GM12878 (cell line): Measurements from ENCODE around the gene MB. TPM values are rescaled to one million over a fixed set of nuclear protein-coding genes. Genes with fewer than 3 reads are reported as not detected.

ENCODE experiments used
- ATAC-seq: fragments of 200-7000 bp; cut with Tn5 transposase; 3 replicates; pipeline ENCODE4 v1.9.1; 2020; ENCODE audit warnings: mild to moderate bottlenecking, moderate library complexity
- BruUV-seq: library from RNA; stranded (reverse); fragments of 400-500 nt; replicated peaks from 2 replicates; lab custom pipeline; 2021; lab: Mats Ljungman, UMichigan
- CTCF ChIA-PET: fragments of 300-600 bp; sonication (Branson Sonifier 250); formaldehyde crosslinking; extraction: SDS; loops from one replicate; lab custom pipeline; 2021; ENCODE audit warnings: inconsistent platforms; lab: Yijun Ruan, JAX
- POLR2A ChIA-PET: fragments of 350-600 bp; formaldehyde crosslinking; extraction: SDS; loops from one replicate; lab custom pipeline; 2021; ENCODE audit warnings: inconsistent platforms; lab: Charles Lee
- RAD21 ChIA-PET: fragments of 300-600 bp; sonication (Branson Sonifier 250); formaldehyde crosslinking; loops from one replicate; lab custom pipeline; 2023; ENCODE audit warnings: antibody characterized with exemption; ENCODE audit not compliant: unreplicated experiment; lab: Charles Lee
- SMC1A ChIA-PET: fragments of 300-600 bp; sonication (Branson Sonifier 250); formaldehyde crosslinking; loops from one replicate; lab custom pipeline; 2023; ENCODE audit not compliant: unreplicated experiment, uncharacterized antibody; lab: Charles Lee
- DNase-seq: peaks from one replicate; pipeline ENCODE4 v3.0.0-alpha.2; 2011; ENCODE audit warnings: low read depth, low spot score
- FAIRE-seq: peaks from 3 replicates; lab custom pipeline; 2011; peaks lifted over from hg19 to GRCh38; lab: Jason Lieb, UNC
- H2AFZ ChIP-seq: 2 replicates; pipeline ENCODE4 v1.6.0; 2011; ENCODE audit warnings: low read depth, low read length, control low read depth; ENCODE audit not compliant: control insufficient read depth
- H3K27ac ChIP-seq: 2 replicates; pipeline ENCODE4 v1.5.1; 2011; ENCODE audit warnings: control low read depth; ENCODE audit not compliant: control insufficient read depth, insufficient read depth
- H3K27me3 ChIP-seq, 2 experiments: replicated peaks in 1 of 2; 2 replicates each; pipeline versions ENCODE4 v1.6.0 to v1.6.1; 2011; ENCODE audit warnings: low read length in 1 of 2; ENCODE audit not compliant: control insufficient read depth in 2 of 2, insufficient read depth in 2 of 2
- H3K36me3 ChIP-seq, 2 experiments: 2 replicates each; pipeline ENCODE4 v1.5.1; 2011; ENCODE audit warnings: low read length in 1 of 2; ENCODE audit not compliant: control insufficient read depth in 2 of 2, insufficient read depth in 2 of 2
- H3K4me1 ChIP-seq: 2 replicates; pipeline ENCODE4 v1.6.1; 2011; ENCODE audit warnings: mild to moderate bottlenecking, low read length, moderate library complexity, mixed read lengths; ENCODE audit not compliant: control insufficient read depth, insufficient read depth
- H3K4me2 ChIP-seq: 2 replicates; pipeline ENCODE4 v1.6.0; 2011; ENCODE audit warnings: control low read depth; ENCODE audit not compliant: control insufficient read depth, insufficient read depth
- H3K4me3 ChIP-seq: fragments of 200-600 bp; sonication (generic); 2 replicates; pipeline ENCODE4 v1.5.1; 2016
- H3K79me2 ChIP-seq: 2 replicates; pipeline ENCODE4 v1.6.0; 2011; ENCODE audit warnings: low read length; ENCODE audit not compliant: control insufficient read depth, insufficient read depth
- H3K9ac ChIP-seq: 2 replicates; pipeline ENCODE4 v1.8.0; 2011; ENCODE audit warnings: low read length, control low read depth, mixed read lengths; ENCODE audit not compliant: control insufficient read depth, insufficient read depth
- H3K9me3 ChIP-seq: replicated peaks from 3 replicates; pipeline ENCODE4 v1.5.1; 2011; ENCODE audit warnings: mild to moderate bottlenecking, low read length; ENCODE audit not compliant: control insufficient read depth, insufficient read depth
- H4K20me1 ChIP-seq: 2 replicates; pipeline ENCODE4 v1.6.0; 2011; ENCODE audit not compliant: control insufficient read depth, insufficient read depth
- IKZF1 ChIP-seq: fragments of 450-650 bp; conservative IDR thresholded peaks from 2 replicates; pipeline ENCODE4 v1.6.1; 2017; ENCODE audit warnings: antibody characterized with exemption, mild to moderate bottlenecking
- JUNB ChIP-seq: IDR thresholded peaks from 2 replicates; pipeline ENCODE4 v1.6.1; 2016; ENCODE audit warnings: antibody characterized with exemption, mild to moderate bottlenecking
- KAT2A ChIP-seq: conservative IDR thresholded peaks from 2 replicates; pipeline ENCODE4 v1.6.1; 2011; ENCODE audit warnings: low read depth, low read length; ENCODE audit not compliant: control insufficient read depth
- MEF2A ChIP-seq: IDR thresholded peaks from 2 replicates; pipeline ENCODE4 v1.6.1; 2011; ENCODE audit warnings: low read depth, mild to moderate bottlenecking, low read length, moderate library complexity; ENCODE audit not compliant: insufficient read depth
- MTA3 ChIP-seq: IDR thresholded peaks from 2 replicates; pipeline ENCODE4 v1.6.1; 2012; ENCODE audit warnings: low read length, inconsistent platforms, borderline replicate concordance
- NFYA ChIP-seq: IDR thresholded peaks from 2 replicates; pipeline ENCODE4 v1.6.1; 2011; ENCODE audit warnings: low read depth, mild to moderate bottlenecking, low read length, improper control_type of control experiment, borderline replicate concordance
- NR2F1 ChIP-seq: fragments of 450-650 bp; conservative IDR thresholded peaks from 2 replicates; pipeline ENCODE4 v1.6.1; 2017; ENCODE audit warnings: mild to moderate bottlenecking
- POLR2A ChIP-seq: IDR thresholded peaks from 2 replicates; pipeline ENCODE4 v1.6.1; 2011; ENCODE audit warnings: low read depth, mild to moderate bottlenecking, low read length
- POLR2AphosphoS5 ChIP-seq: IDR thresholded peaks from 2 replicates; pipeline ENCODE4 v1.6.1; 2011; ENCODE audit warnings: mild to moderate bottlenecking, low read length, inconsistent platforms
- RCOR1 ChIP-seq: conservative IDR thresholded peaks from 2 replicates; pipeline ENCODE4 v1.6.1; 2012; ENCODE audit warnings: low read depth, low read length, improper control_type of control experiment
- TARDBP ChIP-seq: IDR thresholded peaks from 2 replicates; pipeline ENCODE4 v1.6.1; 2016; ENCODE audit warnings: borderline replicate concordance
- TCF7 ChIP-seq: IDR thresholded peaks from 2 replicates; pipeline ENCODE4 v1.6.1; 2014; ENCODE audit warnings: antibody characterized with exemption, borderline replicate concordance
- YBX1 ChIP-seq: fragments of 450-650 bp; IDR thresholded peaks from 2 replicates; pipeline ENCODE4 v1.6.1; 2016; ENCODE audit warnings: antibody characterized with exemption
- ZSCAN29 ChIP-seq: fragments of 450-650 bp; IDR thresholded peaks from 2 replicates; pipeline ENCODE4 v1.6.1; 2017; ENCODE audit warnings: mild to moderate bottlenecking, moderate library complexity
- WGBS: methylation state at CpG from one replicate; pipeline ENCODE4 v1.1.6; 2016; ENCODE audit warnings: low lambda C conversion rate; ENCODE audit not compliant: insufficient replicate concordance, insufficient coverage; ENCODE audit errors: missing lambda C conversion rate; 5-methylcytosine and 5-hydroxymethylcytosine counted together
- in situ Hi-C: fragments of 300-500 bp; cut with MboI; formaldehyde crosslinking; loops from 9 replicates; pipeline ENCODE4 v1.14.3; 2018; ENCODE audit warnings: mixed read lengths
- intact Hi-C: fragments of 100-400 bp; cut with micrococcal nuclease; formaldehyde crosslinking; loops from one replicate; pipeline ENCODE4 v1.14.2; 2022; ENCODE audit not compliant: unreplicated experiment
- polyA plus RNA-seq, 11 experiments: library from polyadenylated mRNA; depleted of rRNA in 4 of 11; unstranded in 6 of 11; stranded (reverse) in 5 of 11; fragments of >200 nt; fragmentation: Nextera tagmentation in 4 of 11; fragmentation: Illumina TruSeq in 1 of 11; extraction: Ambion mirVana in 4 of 11; extraction: Trizol in 1 of 11; gene quantifications; 1 replicate in 1 of 11; 2 replicates in 10 of 11; pipeline versions ENCODE4 v1.2.1 to v1.2.3, GENCODE V29; 2011 to 2016; ENCODE audit warnings: inconsistent platforms in 2 of 11, missing spikeins in 2 of 11, low read depth in 1 of 11
- total RNA-seq, 4 experiments: library from RNA; depleted of rRNA in 3 of 4; stranded (reverse); fragments of >200 nt in 3 of 4; fragmentation: Illumina TruSeq in 1 of 4; extraction: Trizol in 1 of 4; gene quantifications; 2 replicates each; pipeline versions ENCODE4 v1.2.1 to v1.2.3, GENCODE V29; 2013 to 2021
- TF ChIP-seq, protein P1 (sequence below): IDR thresholded peaks from 2 replicates; pipeline ENCODE4 v1.6.1; 2012; ENCODE audit warnings: low read depth, low read length, improper control_type of control experiment
- TF ChIP-seq, protein P2 (sequence below): IDR thresholded peaks from 2 replicates; pipeline ENCODE4 v1.6.1; 2011; ENCODE audit warnings: borderline replicate concordance, low read depth, mild to moderate bottlenecking, moderate library complexity, low read length; ENCODE audit not compliant: insufficient read depth, poor library complexity, severe bottlenecking
- TF ChIP-seq, protein P3 (sequence below): IDR thresholded peaks from 2 replicates; pipeline ENCODE4 v1.6.1; 2012; ENCODE audit warnings: mild to moderate bottlenecking, low read depth, low read length
- TF ChIP-seq, protein P4 (sequence below): IDR thresholded peaks from 2 replicates; pipeline ENCODE4 v1.6.1; 2012; ENCODE audit warnings: low read depth, low read length, improper control_type of control experiment
- TF ChIP-seq, protein P5 (sequence below), 3 experiments: IDR thresholded peaks in 2 of 3; conservative IDR thresholded peaks in 1 of 3; 2 replicates each; pipeline ENCODE4 v1.5.1; 2011; ENCODE audit warnings: low read depth in 3 of 3, low read length in 3 of 3, mild to moderate bottlenecking in 3 of 3, control low read depth in 2 of 3, moderate library complexity in 2 of 3, inconsistent platforms in 1 of 3, mixed read lengths in 1 of 3; ENCODE audit not compliant: control insufficient read depth in 2 of 3, insufficient read depth in 1 of 3; ENCODE audit errors: extremely low read depth in 1 of 3

Gene MB
- total and polyA plus RNA-seq, 10 of the 15 experiments (the other 5 are each of a cell fraction or from before 2014, with no cell fraction given) = 0.09 to 0.41 (median 0.23) TPM; not detected in 3

DNA sequence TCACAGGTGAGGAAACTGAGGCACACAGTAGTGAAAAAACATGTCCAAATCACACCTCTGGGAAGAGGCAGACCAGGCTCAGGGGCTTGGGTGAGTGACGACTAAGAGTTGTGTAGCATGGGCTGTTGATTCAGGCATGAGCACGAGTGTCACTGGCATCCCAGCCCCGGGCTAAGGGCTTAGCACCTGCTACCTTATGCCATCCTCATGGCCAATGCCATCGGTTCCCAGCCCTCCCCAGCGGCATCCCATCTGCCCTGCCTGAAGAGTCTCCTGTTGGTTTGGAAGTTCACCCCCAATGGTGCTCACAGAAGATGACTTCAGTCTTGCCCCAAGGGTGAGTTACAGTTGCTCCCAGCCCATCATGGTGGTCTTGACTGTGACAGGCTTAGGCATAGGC lies 22.4 kb downstream of the MB start:
- H3K4me2 ChIP-seq = no peak overlapping the region
- H3K36me3 ChIP-seq = no peaks in the 10 kb centered on the region
- SMC1A ChIA-PET = no interaction called here
- CTCF ChIA-PET = no interaction called here
- H3K79me2 ChIP-seq = no peaks in the 10 kb centered on the region
- no peak overlapping the region for H3K27ac ChIP-seq
- H3K27me3 ChIP-seq = peaks cover 1 to 4% of the 10 kb centered on the region in 2 experiments; a peak in 1 of 4 replicates
- TF ChIP-seq ZSCAN29 = no peak
- TF ChIP-seq JUNB = no peak
- no peak for TF ChIP-seq TARDBP
- TF ChIP-seq NR2F1 = no peak
- TF ChIP-seq, protein P1, sequence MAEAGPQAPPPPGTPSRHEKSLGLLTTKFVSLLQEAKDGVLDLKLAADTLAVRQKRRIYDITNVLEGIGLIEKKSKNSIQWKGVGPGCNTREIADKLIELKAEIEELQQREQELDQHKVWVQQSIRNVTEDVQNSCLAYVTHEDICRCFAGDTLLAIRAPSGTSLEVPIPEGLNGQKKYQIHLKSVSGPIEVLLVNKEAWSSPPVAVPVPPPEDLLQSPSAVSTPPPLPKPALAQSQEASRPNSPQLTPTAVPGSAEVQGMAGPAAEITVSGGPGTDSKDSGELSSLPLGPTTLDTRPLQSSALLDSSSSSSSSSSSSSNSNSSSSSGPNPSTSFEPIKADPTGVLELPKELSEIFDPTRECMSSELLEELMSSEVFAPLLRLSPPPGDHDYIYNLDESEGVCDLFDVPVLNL = no peak
- TF ChIP-seq POLR2A = no peak
- no peak for TF ChIP-seq TCF7
- TF ChIP-seq MTA3 = no peak
- no peak for TF ChIP-seq KAT2A
- TF ChIP-seq YBX1 = no peak
- TF ChIP-seq MEF2A = no peak
- TF ChIP-seq, protein P2, sequence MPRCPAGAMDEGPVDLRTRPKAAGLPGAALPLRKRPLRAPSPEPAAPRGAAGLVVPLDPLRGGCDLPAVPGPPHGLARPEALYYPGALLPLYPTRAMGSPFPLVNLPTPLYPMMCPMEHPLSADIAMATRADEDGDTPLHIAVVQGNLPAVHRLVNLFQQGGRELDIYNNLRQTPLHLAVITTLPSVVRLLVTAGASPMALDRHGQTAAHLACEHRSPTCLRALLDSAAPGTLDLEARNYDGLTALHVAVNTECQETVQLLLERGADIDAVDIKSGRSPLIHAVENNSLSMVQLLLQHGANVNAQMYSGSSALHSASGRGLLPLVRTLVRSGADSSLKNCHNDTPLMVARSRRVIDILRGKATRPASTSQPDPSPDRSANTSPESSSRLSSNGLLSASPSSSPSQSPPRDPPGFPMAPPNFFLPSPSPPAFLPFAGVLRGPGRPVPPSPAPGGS = no peak
- TF ChIP-seq, protein P3, sequence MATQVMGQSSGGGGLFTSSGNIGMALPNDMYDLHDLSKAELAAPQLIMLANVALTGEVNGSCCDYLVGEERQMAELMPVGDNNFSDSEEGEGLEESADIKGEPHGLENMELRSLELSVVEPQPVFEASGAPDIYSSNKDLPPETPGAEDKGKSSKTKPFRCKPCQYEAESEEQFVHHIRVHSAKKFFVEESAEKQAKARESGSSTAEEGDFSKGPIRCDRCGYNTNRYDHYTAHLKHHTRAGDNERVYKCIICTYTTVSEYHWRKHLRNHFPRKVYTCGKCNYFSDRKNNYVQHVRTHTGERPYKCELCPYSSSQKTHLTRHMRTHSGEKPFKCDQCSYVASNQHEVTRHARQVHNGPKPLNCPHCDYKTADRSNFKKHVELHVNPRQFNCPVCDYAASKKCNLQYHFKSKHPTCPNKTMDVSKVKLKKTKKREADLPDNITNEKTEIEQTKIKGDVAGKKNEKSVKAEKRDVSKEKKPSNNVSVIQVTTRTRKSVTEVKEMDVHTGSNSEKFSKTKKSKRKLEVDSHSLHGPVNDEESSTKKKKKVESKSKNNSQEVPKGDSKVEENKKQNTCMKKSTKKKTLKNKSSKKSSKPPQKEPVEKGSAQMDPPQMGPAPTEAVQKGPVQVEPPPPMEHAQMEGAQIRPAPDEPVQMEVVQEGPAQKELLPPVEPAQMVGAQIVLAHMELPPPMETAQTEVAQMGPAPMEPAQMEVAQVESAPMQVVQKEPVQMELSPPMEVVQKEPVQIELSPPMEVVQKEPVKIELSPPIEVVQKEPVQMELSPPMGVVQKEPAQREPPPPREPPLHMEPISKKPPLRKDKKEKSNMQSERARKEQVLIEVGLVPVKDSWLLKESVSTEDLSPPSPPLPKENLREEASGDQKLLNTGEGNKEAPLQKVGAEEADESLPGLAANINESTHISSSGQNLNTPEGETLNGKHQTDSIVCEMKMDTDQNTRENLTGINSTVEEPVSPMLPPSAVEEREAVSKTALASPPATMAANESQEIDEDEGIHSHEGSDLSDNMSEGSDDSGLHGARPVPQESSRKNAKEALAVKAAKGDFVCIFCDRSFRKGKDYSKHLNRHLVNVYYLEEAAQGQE = no peak
- TF ChIP-seq IKZF1 = no peak
- no peak for TF ChIP-seq NFYA
- TF ChIP-seq, protein P4, sequence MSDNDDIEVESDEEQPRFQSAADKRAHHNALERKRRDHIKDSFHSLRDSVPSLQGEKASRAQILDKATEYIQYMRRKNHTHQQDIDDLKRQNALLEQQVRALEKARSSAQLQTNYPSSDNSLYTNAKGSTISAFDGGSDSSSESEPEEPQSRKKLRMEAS = no peak
- TF ChIP-seq POLR2AphosphoS5 = no peak
- TF ChIP-seq, protein P5, sequence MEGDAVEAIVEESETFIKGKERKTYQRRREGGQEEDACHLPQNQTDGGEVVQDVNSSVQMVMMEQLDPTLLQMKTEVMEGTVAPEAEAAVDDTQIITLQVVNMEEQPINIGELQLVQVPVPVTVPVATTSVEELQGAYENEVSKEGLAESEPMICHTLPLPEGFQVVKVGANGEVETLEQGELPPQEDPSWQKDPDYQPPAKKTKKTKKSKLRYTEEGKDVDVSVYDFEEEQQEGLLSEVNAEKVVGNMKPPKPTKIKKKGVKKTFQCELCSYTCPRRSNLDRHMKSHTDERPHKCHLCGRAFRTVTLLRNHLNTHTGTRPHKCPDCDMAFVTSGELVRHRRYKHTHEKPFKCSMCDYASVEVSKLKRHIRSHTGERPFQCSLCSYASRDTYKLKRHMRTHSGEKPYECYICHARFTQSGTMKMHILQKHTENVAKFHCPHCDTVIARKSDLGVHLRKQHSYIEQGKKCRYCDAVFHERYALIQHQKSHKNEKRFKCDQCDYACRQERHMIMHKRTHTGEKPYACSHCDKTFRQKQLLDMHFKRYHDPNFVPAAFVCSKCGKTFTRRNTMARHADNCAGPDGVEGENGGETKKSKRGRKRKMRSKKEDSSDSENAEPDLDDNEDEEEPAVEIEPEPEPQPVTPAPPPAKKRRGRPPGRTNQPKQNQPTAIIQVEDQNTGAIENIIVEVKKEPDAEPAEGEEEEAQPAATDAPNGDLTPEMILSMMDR (IDR thresholded peaks at IDR 0.05 in 2 of 3, conservative IDR thresholded peaks at IDR 0.05 in 1 of 3; ENCODE audit: control insufficient read depth in 2 of 3, extremely low read depth in 1 of 3, insufficient read depth in 1 of 3, low read depth in 3 of 3, low read length in 3 of 3) = no peak
- TF ChIP-seq RCOR1 = no peak
- no TSS peak for BruUV-seq
- intact Hi-C loops = no loop called here
- POLR2A ChIA-PET = no interaction called here
- H3K4me3 ChIP-seq = no peak overlapping the region
- ATAC-seq (no peak), FAIRE-seq (no peak), DNase-seq (no peak)
- in situ Hi-C loops = no loop called here
- RAD21 ChIA-PET = no interaction called here
- whole genome bisulfite sequencing = 49% methylated on average over 5 of the region's 5 CpGs
- H4K20me1 ChIP-seq = no peaks in the 10 kb centered on the region
- H3K9ac ChIP-seq = no peak overlapping the region
- H2AFZ ChIP-seq = no peak overlapping the region
- no peaks in the 10 kb centered on the region for H3K4me1 ChIP-seq
- H3K9me3 ChIP-seq = no peaks in the 10 kb centered on the region
